Esophagus muscularis mucosa (tissue), 3 donors: ENCODE results near the gene ARL15.

ENCODE experiments used
- POLR2A ChIP-seq: fragments of 450-650 bp; IDR thresholded peaks from one replicate; pipeline ENCODE4 v1.6.1; 2017; ENCODE audit warnings: antibody characterized with exemption, moderate library complexity, mild to moderate bottlenecking, low read depth
- TF ChIP-seq, protein P1 (sequence below), 3 experiments: fragments of 200-600 bp in 2 of 3; fragments of 450-650 bp in 1 of 3; sonication (generic) in 2 of 3; IDR thresholded peaks; one replicate each; pipeline ENCODE4 v1.5.1; 2017 to 2019; ENCODE audit warnings: antibody characterized with exemption in 3 of 3, mild to moderate bottlenecking in 2 of 3, moderate library complexity in 1 of 3

- no peak for TF ChIP-seq POLR2A
- TF ChIP-seq, protein P1, sequence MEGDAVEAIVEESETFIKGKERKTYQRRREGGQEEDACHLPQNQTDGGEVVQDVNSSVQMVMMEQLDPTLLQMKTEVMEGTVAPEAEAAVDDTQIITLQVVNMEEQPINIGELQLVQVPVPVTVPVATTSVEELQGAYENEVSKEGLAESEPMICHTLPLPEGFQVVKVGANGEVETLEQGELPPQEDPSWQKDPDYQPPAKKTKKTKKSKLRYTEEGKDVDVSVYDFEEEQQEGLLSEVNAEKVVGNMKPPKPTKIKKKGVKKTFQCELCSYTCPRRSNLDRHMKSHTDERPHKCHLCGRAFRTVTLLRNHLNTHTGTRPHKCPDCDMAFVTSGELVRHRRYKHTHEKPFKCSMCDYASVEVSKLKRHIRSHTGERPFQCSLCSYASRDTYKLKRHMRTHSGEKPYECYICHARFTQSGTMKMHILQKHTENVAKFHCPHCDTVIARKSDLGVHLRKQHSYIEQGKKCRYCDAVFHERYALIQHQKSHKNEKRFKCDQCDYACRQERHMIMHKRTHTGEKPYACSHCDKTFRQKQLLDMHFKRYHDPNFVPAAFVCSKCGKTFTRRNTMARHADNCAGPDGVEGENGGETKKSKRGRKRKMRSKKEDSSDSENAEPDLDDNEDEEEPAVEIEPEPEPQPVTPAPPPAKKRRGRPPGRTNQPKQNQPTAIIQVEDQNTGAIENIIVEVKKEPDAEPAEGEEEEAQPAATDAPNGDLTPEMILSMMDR (IDR thresholded peaks at IDR 0.05), result no peak
These were observed 386.0 kb downstream of the ARL15 start for GRCh38 chr5:53924392-53924791.
